ENCODE results near the gene ZNF462.
"Not testable (repeated sequence)": the region's sequence is repeated elsewhere in the genome, so short reads cannot be mapped to it uniquely, and the experiment has no call there.

Gene ZNF462

DNA sequence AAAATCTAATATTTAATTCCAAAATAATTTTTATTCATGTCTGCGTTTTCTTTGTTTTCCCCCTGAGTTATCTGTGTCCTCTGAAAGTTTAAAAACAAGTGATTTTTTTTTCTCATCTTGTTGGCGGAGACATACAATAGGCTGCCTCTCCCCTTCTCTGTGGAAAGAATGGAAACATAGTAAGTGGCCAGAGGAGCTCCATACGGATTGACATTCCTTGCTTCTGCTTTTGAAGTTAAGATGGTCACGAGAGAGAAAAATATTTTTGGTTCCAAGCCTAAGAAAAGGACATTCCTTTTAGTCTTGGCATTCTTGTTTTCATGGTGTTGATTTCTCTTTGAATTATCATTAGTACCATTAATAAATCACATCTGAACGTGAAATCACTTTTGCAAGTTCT lies 28.3 kb downstream of the ZNF462 start:
- TF ChIP-seq, protein P1, sequence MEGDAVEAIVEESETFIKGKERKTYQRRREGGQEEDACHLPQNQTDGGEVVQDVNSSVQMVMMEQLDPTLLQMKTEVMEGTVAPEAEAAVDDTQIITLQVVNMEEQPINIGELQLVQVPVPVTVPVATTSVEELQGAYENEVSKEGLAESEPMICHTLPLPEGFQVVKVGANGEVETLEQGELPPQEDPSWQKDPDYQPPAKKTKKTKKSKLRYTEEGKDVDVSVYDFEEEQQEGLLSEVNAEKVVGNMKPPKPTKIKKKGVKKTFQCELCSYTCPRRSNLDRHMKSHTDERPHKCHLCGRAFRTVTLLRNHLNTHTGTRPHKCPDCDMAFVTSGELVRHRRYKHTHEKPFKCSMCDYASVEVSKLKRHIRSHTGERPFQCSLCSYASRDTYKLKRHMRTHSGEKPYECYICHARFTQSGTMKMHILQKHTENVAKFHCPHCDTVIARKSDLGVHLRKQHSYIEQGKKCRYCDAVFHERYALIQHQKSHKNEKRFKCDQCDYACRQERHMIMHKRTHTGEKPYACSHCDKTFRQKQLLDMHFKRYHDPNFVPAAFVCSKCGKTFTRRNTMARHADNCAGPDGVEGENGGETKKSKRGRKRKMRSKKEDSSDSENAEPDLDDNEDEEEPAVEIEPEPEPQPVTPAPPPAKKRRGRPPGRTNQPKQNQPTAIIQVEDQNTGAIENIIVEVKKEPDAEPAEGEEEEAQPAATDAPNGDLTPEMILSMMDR (IDR thresholded peaks at IDR 0.05; ENCODE audit: control insufficient read depth, insufficient read depth, low read depth, low read length, missing control alignments) = no peak
- no peak overlapping the region for H3K4me3 ChIP-seq (ENCODE audit: control insufficient read depth, low read depth, low read length)
- DNase-seq (ENCODE audit: low read depth) = no peak

GRCh38 chr9:106892632-106893031 lies 29.7 kb downstream of the ZNF462 start:
- peak; percentile 84 for DNase-seq (ENCODE audit: low read depth)
- TF ChIP-seq, protein P1 (IDR thresholded peaks at IDR 0.05; ENCODE audit: control insufficient read depth, insufficient read depth, low read depth, low read length, missing control alignments) = no peak
- H3K4me3 ChIP-seq (ENCODE audit: control insufficient read depth, low read depth, low read length) = no peak overlapping the region

GRCh38 chr9:106893088-106893487 lies 30.1 kb downstream of the ZNF462 start:
- DNase-seq (ENCODE audit: low read depth) = no peak

DNA sequence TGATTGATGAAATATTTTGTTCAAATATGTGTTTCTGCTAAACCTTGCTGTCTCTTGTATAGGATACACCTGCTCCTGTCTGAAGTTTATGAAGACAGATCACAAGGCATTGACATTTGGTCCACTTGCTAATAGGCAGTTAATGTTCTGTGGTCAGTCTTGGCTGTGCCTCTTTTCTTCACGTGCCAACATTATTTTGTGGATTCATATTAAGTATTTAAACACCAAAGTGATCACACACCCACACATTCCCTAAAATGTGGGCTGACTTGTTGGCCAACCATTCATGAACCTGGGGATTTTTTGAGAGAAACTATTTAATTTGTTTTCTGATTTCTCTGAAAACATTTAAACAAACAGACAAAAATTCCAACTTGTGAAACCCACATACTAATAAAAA lies 33.7 kb downstream of the ZNF462 start:
- no peak for DNase-seq (ENCODE audit: low read depth)
- H3K4me3 ChIP-seq (ENCODE audit: control insufficient read depth, low read depth, low read length) = no peak overlapping the region
- TF ChIP-seq, protein P1 (IDR thresholded peaks at IDR 0.05; ENCODE audit: control insufficient read depth, insufficient read depth, low read depth, low read length, missing control alignments) = no peak

More at GRCh38 chr9:106893088-106893487, 30.1 kb downstream of the ZNF462 start:
- TF ChIP-seq, protein P1 (IDR thresholded peaks at IDR 0.05; ENCODE audit: control insufficient read depth, insufficient read depth, low read depth, low read length, missing control alignments) = no peak
- no peak overlapping the region for H3K4me3 ChIP-seq (ENCODE audit: control insufficient read depth, low read depth, low read length)

GRCh38 chr9:106897236-106897635 lies 34.3 kb downstream of the ZNF462 start:
- no peak overlapping the region for H3K4me3 ChIP-seq (ENCODE audit: control insufficient read depth, low read depth, low read length)
- TF ChIP-seq, protein P1 (IDR thresholded peaks at IDR 0.05; ENCODE audit: control insufficient read depth, insufficient read depth, low read depth, low read length, missing control alignments) = no peak
- DNase-seq (ENCODE audit: low read depth) = no peak

DNA sequence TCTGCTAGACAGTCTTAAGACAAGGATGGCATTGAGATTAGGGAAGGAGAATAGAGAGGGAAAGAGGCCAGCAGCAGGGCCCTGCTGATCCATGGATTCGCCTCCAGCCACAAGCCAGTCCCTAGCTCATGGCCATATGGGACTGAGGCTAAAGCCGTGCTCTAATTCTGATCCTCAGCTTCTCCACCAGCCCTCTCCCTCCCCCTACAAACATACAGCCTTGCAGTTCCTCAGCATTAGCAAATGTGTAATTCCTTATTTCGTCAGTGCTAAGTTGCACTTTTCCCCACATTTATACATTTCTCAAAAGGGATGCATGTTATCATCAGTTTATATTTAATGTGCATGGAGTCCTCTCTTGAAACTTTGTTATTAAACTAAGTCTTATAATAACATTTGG lies 34.8 kb downstream of the ZNF462 start:
- no peak for DNase-seq (ENCODE audit: low read depth)
- no peak overlapping the region for H3K4me3 ChIP-seq (ENCODE audit: control insufficient read depth, low read depth, low read length)
- TF ChIP-seq, protein P1 (IDR thresholded peaks at IDR 0.05; ENCODE audit: control insufficient read depth, insufficient read depth, low read depth, low read length, missing control alignments) = no peak

DNA sequence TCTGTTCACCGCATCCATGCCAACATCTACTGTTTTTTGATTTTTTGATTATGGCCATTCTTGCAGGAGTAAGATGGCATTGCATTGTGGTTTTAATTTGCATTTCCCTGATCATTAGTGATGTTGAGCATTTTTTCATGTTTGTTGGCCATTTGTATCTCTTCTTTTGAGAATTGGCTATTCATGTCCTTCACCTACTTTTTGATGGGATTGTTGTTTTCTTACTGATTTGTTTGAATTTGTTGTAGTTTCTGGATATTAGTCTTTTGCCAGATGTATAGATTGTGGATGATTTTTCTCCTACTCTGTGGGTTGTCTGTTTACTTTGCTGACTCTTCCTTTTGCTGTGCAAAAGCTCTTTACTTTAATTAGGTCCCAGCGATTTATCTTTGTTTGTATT lies 37.6 kb downstream of the ZNF462 start:
- H3K4me3 ChIP-seq (ENCODE audit: control insufficient read depth, low read depth, low read length); DNase-seq (ENCODE audit: low read depth): not testable (repeated sequence)

Data from AG09309 (cell line).